Esophagus muscularis mucosa (tissue), 3 donors: ENCODE data around the gene RAD51B.

Experiments
- CTCF ChIP-seq, 3 experiments: fragments of 200-600 bp in 2 of 3; fragments of 450-650 bp in 1 of 3; sonication (generic) in 2 of 3; IDR thresholded peaks; one replicate each; pipeline ENCODE4 v1.5.1; 2017 to 2019; ENCODE audit warnings: antibody characterized with exemption in 3 of 3, mild to moderate bottlenecking in 2 of 3, moderate library complexity in 1 of 3
- POLR2A ChIP-seq: fragments of 450-650 bp; IDR thresholded peaks from one replicate; pipeline ENCODE4 v1.6.1; 2017; ENCODE audit warnings: antibody characterized with exemption, moderate library complexity, mild to moderate bottlenecking, low read depth

- TF ChIP-seq CTCF (IDR thresholded peaks at IDR 0.05) (no peak), POLR2A (no peak)
Observed at GRCh38 chr14:68632054-68632895, 812.7 kb downstream of the RAD51B start.
